ENCODE data around the gene PPP1R17. TPM values are rescaled to one million over a fixed set of nuclear protein-coding genes. Genes with fewer than 3 reads are reported as not detected.

Gene PPP1R17
- total and polyA plus RNA-seq, 2 donors (not counting 1 experiment from before 2014, with no cell fraction given): 0.20 TPM; not detected in 1

- Histone ChIP-seq H3K79me2 (ENCODE audit: control insufficient read depth, insufficient read depth, low read length) (no peaks in the 10 kb centered on the region), H3K27ac (ENCODE audit: low read length in 2 of 2) (no peak overlapping the region), H3K4me3 (ENCODE audit: control extremely low read depth in 1 of 5, extremely low read depth in 1 of 5, insufficient read depth in 1 of 5, low read depth in 2 of 5, low read length in 4 of 5) (no peak overlapping the region), H3K9ac (ENCODE audit: low read length) (no peak overlapping the region), H3K9me3 (ENCODE audit: control extremely low read depth in 1 of 3, control insufficient read depth in 2 of 3, insufficient read depth in 1 of 3, low read length in 2 of 3) (no peaks in the 10 kb centered on the region), H4K20me1 (ENCODE audit: control insufficient read depth, insufficient read depth, low read length, poor library complexity, severe bottlenecking) (no peaks in the 10 kb centered on the region), H3K36me3 (replicated peaks in 1 of 2; ENCODE audit: control extremely low read depth in 1 of 2, control insufficient read depth in 1 of 2, extremely low read depth in 1 of 2, insufficient read depth in 2 of 2, low read length in 1 of 2) (no peaks in the 10 kb centered on the region), H2AFZ (ENCODE audit: insufficient read depth, low read depth, low read length, poor library complexity, severe bottlenecking) (no peak overlapping the region), H3K27me3 (replicated peaks in 1 of 4; ENCODE audit: control extremely low read depth in 1 of 4, control insufficient read depth in 3 of 4, insufficient read depth in 4 of 4, low read length in 3 of 4) (no peaks in the 10 kb centered on the region), H3K4me2 (replicated peaks; ENCODE audit: low read depth, low read length, poor library complexity, severe bottlenecking) (no peak overlapping the region), H3K4me1 (ENCODE audit: control insufficient read depth in 2 of 2, insufficient read depth in 2 of 2, low read length in 2 of 2) (no peaks in the 10 kb centered on the region)
- Mint-ChIP-seq H3K9me3 (ENCODE audit: insufficient read depth) (no peaks in the 10 kb centered on the region), H3K4me3 (no peak overlapping the region), H3K27ac (no peak overlapping the region), H3K4me1 (no peaks in the 10 kb centered on the region), H3K27me3 (peaks cover 8% of the 10 kb centered on the region)
- peak; percentile 24 for ATAC-seq (ENCODE audit: low read depth)
- TF ChIP-seq, protein P1, sequence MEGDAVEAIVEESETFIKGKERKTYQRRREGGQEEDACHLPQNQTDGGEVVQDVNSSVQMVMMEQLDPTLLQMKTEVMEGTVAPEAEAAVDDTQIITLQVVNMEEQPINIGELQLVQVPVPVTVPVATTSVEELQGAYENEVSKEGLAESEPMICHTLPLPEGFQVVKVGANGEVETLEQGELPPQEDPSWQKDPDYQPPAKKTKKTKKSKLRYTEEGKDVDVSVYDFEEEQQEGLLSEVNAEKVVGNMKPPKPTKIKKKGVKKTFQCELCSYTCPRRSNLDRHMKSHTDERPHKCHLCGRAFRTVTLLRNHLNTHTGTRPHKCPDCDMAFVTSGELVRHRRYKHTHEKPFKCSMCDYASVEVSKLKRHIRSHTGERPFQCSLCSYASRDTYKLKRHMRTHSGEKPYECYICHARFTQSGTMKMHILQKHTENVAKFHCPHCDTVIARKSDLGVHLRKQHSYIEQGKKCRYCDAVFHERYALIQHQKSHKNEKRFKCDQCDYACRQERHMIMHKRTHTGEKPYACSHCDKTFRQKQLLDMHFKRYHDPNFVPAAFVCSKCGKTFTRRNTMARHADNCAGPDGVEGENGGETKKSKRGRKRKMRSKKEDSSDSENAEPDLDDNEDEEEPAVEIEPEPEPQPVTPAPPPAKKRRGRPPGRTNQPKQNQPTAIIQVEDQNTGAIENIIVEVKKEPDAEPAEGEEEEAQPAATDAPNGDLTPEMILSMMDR (IDR thresholded peaks at IDR 0.05): peak; percentile 74
- TF ChIP-seq EZH2 (IDR thresholded peaks at IDR 0.05; ENCODE audit: borderline replicate concordance, insufficient read depth, low read depth, low read length, poor library complexity, severe bottlenecking): no peak
- ChIA-PET POLR2A (no interaction called here), CTCF (interaction anchor here (0.9 to 2.4 kb wide), 7 partner anchors 87 to 602 kb away, joined by 3 to 11 read pairs (median 6); no protein-coding TSS in a partner anchor)
- DNase-seq: peak; percentile 10
- intact Hi-C loops (cut with micrococcal nuclease): loop anchor here (10.0 kb wide), 1 partner anchor 751 kb away; no protein-coding TSS in a partner anchor
- WGBS (ENCODE audit: insufficient coverage): 81% methylated on average over 5 of the region's 11 CpGs
Measured at GRCh38 chr7:31735991-31736982, 49.3 kb downstream of the PPP1R17 start.

DNA sequence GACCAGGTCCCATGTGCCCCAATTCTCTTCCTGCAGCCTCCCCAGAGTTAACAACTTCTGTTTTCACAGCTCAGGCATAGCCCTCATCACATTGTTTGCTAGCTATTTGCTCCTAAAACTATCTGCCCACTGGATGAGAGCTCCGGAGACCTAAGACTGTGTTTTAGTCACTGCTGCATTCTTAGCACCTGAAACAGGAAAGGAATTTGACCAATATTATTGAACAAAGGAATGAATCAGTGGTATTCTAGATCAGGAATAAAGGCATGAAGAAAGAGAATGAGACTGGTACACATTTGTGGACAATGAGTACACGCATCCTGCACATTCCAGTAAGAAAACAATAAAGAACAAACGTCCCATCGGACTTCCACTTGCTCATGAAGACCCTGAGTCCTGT lies 54.8 kb downstream of the PPP1R17 start:
- Histone ChIP-seq H3K36me3 (replicated peaks in 1 of 2; ENCODE audit: control extremely low read depth in 1 of 2, control insufficient read depth in 1 of 2, extremely low read depth in 1 of 2, insufficient read depth in 2 of 2, low read length in 1 of 2) (no peaks in the 10 kb centered on the region), H3K9me3 (ENCODE audit: control extremely low read depth in 1 of 3, control insufficient read depth in 2 of 3, insufficient read depth in 1 of 3, low read length in 2 of 3) (no peaks in the 10 kb centered on the region), H3K27ac (ENCODE audit: low read length in 2 of 2) (no peak overlapping the region), H3K79me2 (ENCODE audit: control insufficient read depth, insufficient read depth, low read length) (no peaks in the 10 kb centered on the region), H3K27me3 (replicated peaks in 1 of 4; ENCODE audit: control extremely low read depth in 1 of 4, control insufficient read depth in 3 of 4, insufficient read depth in 4 of 4, low read length in 3 of 4) (peaks cover 0 to 3% (median 0%) of the 10 kb centered on the region in 4 experiments), H3K4me3 (ENCODE audit: control extremely low read depth in 1 of 5, extremely low read depth in 1 of 5, insufficient read depth in 1 of 5, low read depth in 2 of 5, low read length in 4 of 5) (no peak overlapping the region), H3K4me1 (ENCODE audit: control insufficient read depth in 2 of 2, insufficient read depth in 2 of 2, low read length in 2 of 2) (no peaks in the 10 kb centered on the region), H3K9ac (ENCODE audit: low read length) (no peak overlapping the region), H3K4me2 (replicated peaks; ENCODE audit: low read depth, low read length, poor library complexity, severe bottlenecking) (no peak overlapping the region), H2AFZ (ENCODE audit: insufficient read depth, low read depth, low read length, poor library complexity, severe bottlenecking) (no peak overlapping the region), H4K20me1 (ENCODE audit: control insufficient read depth, insufficient read depth, low read length, poor library complexity, severe bottlenecking) (no peaks in the 10 kb centered on the region)
- 81% methylated on average over 4 of the region's 4 CpGs for WGBS (ENCODE audit: insufficient coverage)
- peaks cover 26% of the 10 kb centered on the region for H3K27me3 Mint-ChIP-seq
- no peak for DNase-seq
- TF ChIP-seq, protein P1 (IDR thresholded peaks at IDR 0.05): no peak
- TF ChIP-seq EZH2 (IDR thresholded peaks at IDR 0.05; ENCODE audit: borderline replicate concordance, insufficient read depth, low read depth, low read length, poor library complexity, severe bottlenecking): no peak
- ChIA-PET CTCF (interaction anchor here (1.1 to 1.9 kb wide), 2 partner anchors 9 to 300 kb away, joined by 3 to 8 read pairs; no protein-coding TSS in a partner anchor), POLR2A (no interaction called here)
- ATAC-seq (ENCODE audit: low read depth): no peak
- no peak overlapping the region for H3K27ac Mint-ChIP-seq
- H3K4me3 Mint-ChIP-seq: no peak overlapping the region
- no peaks in the 10 kb centered on the region for H3K4me1 Mint-ChIP-seq
- no peaks in the 10 kb centered on the region for H3K9me3 Mint-ChIP-seq (ENCODE audit: insufficient read depth)
- intact Hi-C loops (cut with micrococcal nuclease): loop anchor here (5.0 kb wide), 1 partner anchor 605 kb away; no protein-coding TSS in a partner anchor

Data from B cell (primary cell).